ENCODE measurements around the gene SLX4IP.

SLX4IP gene

DNA sequence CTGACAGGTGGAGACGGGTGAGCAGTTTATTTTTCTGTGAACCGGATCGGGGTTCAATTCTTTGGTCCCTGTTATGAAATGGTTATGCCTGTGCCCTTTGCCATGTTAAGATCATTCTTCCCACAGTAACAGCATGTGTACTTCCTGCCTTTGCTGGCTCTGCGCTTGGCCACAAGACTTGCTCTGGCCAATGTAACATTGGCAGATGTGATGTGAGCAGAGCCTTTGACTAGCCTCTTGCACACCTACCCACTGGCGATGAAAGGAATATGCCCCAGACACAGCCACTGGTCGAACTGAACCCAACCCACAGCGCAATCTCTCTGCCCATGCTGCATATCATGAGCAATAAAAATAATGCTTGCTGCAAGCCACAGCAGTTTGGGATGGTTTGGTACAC, 206.8 kb downstream of the SLX4IP start:
- H3K4me3 ChIP-seq (ENCODE audit: low read length) = no peak overlapping the region
- no peaks in the 10 kb centered on the region for H3K4me1 ChIP-seq (ENCODE audit: low read length)
- H3K79me2 ChIP-seq (ENCODE audit: low read length) = no peaks in the 10 kb centered on the region
- no peaks in the 10 kb centered on the region for H3K27me3 ChIP-seq (ENCODE audit: low read depth, low read length)
- TF ChIP-seq CTCF (IDR thresholded peaks at IDR 0.05; ENCODE audit: low read depth, low read length) (no peak), EZH2phosphoT487 (IDR thresholded peaks at IDR 0.05; ENCODE audit: low read depth) (no peak)
- no peak overlapping the region for H2AFZ ChIP-seq (ENCODE audit: low read depth, low read length)
- no peak overlapping the region for H3K4me2 ChIP-seq (ENCODE audit: low read length)
- no peaks in the 10 kb centered on the region for H3K36me3 ChIP-seq (replicated peaks; ENCODE audit: low read depth, low read length)
- H3K9me3 ChIP-seq (ENCODE audit: insufficient read depth, low read length) = no peaks in the 10 kb centered on the region
- no peak overlapping the region for H3K9ac ChIP-seq (ENCODE audit: low read length)
- no peaks in the 10 kb centered on the region for H4K20me1 ChIP-seq (ENCODE audit: insufficient read depth, low read length)
- H3K27ac ChIP-seq (ENCODE audit: low read length) = no peak overlapping the region

DNA sequence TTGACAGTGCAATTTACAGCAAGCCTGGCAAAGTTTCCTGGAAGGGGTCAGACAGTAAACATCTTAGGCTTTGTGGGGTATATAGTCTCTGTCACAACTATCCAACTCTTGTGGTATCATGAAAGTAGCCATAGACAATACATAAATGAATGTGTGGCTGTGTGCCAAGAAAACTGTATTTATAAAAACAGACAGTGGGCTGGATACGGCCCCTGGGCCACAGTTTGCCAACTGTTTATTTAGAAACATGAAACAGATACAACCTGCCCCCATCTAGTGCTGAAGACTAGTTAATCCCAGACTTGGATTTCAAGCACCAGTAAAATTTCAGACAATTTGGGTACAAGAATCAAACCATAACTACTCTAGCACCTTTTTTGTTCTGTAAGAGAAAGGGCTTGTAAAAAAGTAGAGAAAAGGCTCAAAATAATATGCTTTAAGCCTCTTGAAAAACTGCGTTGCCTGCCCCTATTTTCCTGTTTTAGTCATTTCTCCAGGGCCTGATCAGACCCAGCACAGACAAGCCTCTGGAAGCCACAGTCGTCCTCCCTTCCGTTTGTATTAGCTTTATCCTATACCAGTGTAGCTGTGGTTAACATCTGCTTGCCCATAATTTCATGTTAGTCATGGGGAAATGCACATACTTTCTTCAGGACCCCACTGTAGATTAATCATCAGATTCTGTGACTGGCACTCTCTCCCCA, 207.9 kb downstream of the SLX4IP start:
- H2AFZ ChIP-seq (ENCODE audit: low read depth, low read length) = no peak overlapping the region
- no peaks in the 10 kb centered on the region for H3K9me3 ChIP-seq (ENCODE audit: insufficient read depth, low read length)
- no peaks in the 10 kb centered on the region for H3K79me2 ChIP-seq (ENCODE audit: low read length)
- no peak overlapping the region for H3K27ac ChIP-seq (ENCODE audit: low read length)
- no peaks in the 10 kb centered on the region for H3K36me3 ChIP-seq (replicated peaks; ENCODE audit: low read depth, low read length)
- H3K4me3 ChIP-seq (ENCODE audit: low read length) = no peak overlapping the region
- TF ChIP-seq CTCF (IDR thresholded peaks at IDR 0.05; ENCODE audit: low read depth, low read length) (no peak), EZH2phosphoT487 (IDR thresholded peaks at IDR 0.05; ENCODE audit: low read depth) (no peak)
- no peak overlapping the region for H3K9ac ChIP-seq (ENCODE audit: low read length)
- H3K27me3 ChIP-seq (ENCODE audit: low read depth, low read length) = peaks cover 5% of the 10 kb centered on the region; the same call in 1 of the 2 replicates
- H4K20me1 ChIP-seq (ENCODE audit: insufficient read depth, low read length) = no peaks in the 10 kb centered on the region
- H3K4me1 ChIP-seq (ENCODE audit: low read length) = no peaks in the 10 kb centered on the region
- H3K4me2 ChIP-seq (ENCODE audit: low read length) = no peak overlapping the region

- H3K36me3 ChIP-seq (replicated peaks; ENCODE audit: low read depth, low read length) = no peaks in the 10 kb centered on the region
- no peak for TF ChIP-seq EZH2phosphoT487 (IDR thresholded peaks at IDR 0.05; ENCODE audit: low read depth)
- TF ChIP-seq CTCF (IDR thresholded peaks at IDR 0.05; ENCODE audit: low read depth, low read length) = no peak
- H3K4me2 ChIP-seq (ENCODE audit: low read length) = no peak overlapping the region
- H3K4me1 ChIP-seq (ENCODE audit: low read length) = peaks cover 1% of the 10 kb centered on the region
- peaks cover 9% of the 10 kb centered on the region; the same call in 1 of the 2 replicates for H3K27me3 ChIP-seq (ENCODE audit: low read depth, low read length)
- H3K9ac ChIP-seq (ENCODE audit: low read length) = no peak overlapping the region
- H4K20me1 ChIP-seq (ENCODE audit: insufficient read depth, low read length) = no peaks in the 10 kb centered on the region
- no peak overlapping the region for H2AFZ ChIP-seq (ENCODE audit: low read depth, low read length)
- H3K27ac ChIP-seq (ENCODE audit: low read length) = no peak overlapping the region
- no peaks in the 10 kb centered on the region for H3K9me3 ChIP-seq (ENCODE audit: insufficient read depth, low read length)
- H3K4me3 ChIP-seq (ENCODE audit: low read length) = no peak overlapping the region
- H3K79me2 ChIP-seq (ENCODE audit: low read length) = no peaks in the 10 kb centered on the region
Observed at GRCh38 chr20:10643560-10643873, 208.4 kb downstream of the SLX4IP start.

DNA sequence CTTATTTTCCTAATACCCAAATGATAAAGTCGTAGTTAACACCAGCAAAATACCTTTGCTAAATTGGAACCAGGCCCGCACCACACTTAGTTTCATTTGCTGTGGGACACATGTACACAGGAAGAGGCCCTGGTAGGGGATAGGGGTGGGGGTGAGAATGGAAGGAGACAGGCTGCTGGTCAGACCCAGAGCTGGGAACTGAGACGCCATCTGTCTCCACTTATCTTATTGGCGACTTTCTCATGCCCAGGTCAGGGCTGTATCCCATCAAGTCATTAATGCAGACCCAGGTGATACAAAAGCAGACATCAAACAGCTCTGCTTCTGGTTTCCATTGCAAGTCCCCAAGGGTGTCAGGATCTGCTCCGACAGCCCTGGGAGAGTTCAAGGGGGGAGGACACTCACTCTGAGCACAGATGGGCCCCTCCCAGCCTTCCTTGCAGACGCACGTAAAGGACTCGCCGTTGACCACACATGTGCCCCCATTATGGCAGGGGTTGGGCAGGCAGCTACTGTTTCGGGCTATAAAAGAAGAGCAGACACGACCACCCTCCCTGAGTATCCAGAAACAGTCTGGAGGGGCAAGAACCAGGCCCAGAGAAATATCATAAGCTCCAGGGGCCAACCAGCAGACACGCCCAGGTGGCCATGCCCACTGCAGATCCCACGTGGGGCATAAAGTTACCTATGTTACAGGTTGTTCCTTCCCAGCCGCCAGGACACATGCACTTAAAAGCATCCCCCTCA, 209.5 kb downstream of the SLX4IP start:
- TF ChIP-seq EZH2phosphoT487 (IDR thresholded peaks at IDR 0.05; ENCODE audit: low read depth) (no peak), CTCF (IDR thresholded peaks at IDR 0.05; ENCODE audit: low read depth, low read length) (no peak)
- Histone ChIP-seq H3K9ac (ENCODE audit: low read length) (no peak overlapping the region), H3K4me3 (ENCODE audit: low read length) (no peak overlapping the region), H3K4me1 (ENCODE audit: low read length) (peaks cover 10% of the 10 kb centered on the region), H3K36me3 (replicated peaks; ENCODE audit: low read depth, low read length) (no peaks in the 10 kb centered on the region), H4K20me1 (ENCODE audit: insufficient read depth, low read length) (0 out of 2 replicates have a peak, but pooled peaks cover 4% of the 10 kb centered on the region), H3K4me2 (ENCODE audit: low read length) (no peak overlapping the region), H3K27me3 (ENCODE audit: low read depth, low read length) (peaks cover 20% of the 10 kb centered on the region), H3K9me3 (ENCODE audit: insufficient read depth, low read length) (no peaks in the 10 kb centered on the region), H3K27ac (ENCODE audit: low read length) (no peak overlapping the region), H3K79me2 (ENCODE audit: low read length) (no peaks in the 10 kb centered on the region), H2AFZ (ENCODE audit: low read depth, low read length) (no peak overlapping the region)
